NB4 (cell line): ENCODE results near the gene CDHR4.

ENCODE experiments used
- CTCF ChIP-seq: IDR thresholded peaks from one replicate; pipeline ENCODE4 v1.5.1; 2012; ENCODE audit warnings: low read depth, low read length
- POLR2A ChIP-seq: IDR thresholded peaks from 2 replicates; pipeline ENCODE4 v1.6.1; 2011; ENCODE audit warnings: mild to moderate bottlenecking; ENCODE audit not compliant: insufficient read length; ENCODE audit errors: extremely low read depth

GRCh38 chr3:49794431-49794830, 5.2 kb downstream of the CDHR4 start:
- TF ChIP-seq CTCF (no peak), POLR2A (no peak)
